Astrocyte of the cerebellum (primary cell): ENCODE results near the gene AMPD1.

Source experiments
- DNase-seq: peaks from one replicate; pipeline ENCODE4 v3.0.0-alpha.2; 2011; ENCODE audit warnings: low read depth
- H3K4me3 ChIP-seq: 2 replicates; pipeline ENCODE4 v1.5.1; 2011; ENCODE audit warnings: mild to moderate bottlenecking, low read depth, low read length, moderate library complexity
- CTCF ChIP-seq: IDR thresholded peaks from 2 replicates; pipeline ENCODE4 v1.5.1; 2012; ENCODE audit warnings: low read length, low read depth, moderate library complexity, mild to moderate bottlenecking; ENCODE audit errors: missing control alignments
- in situ Hi-C: cut with HindIII; loops from 2 replicates; pipeline ENCODE4 v1.10.0; 2017; ENCODE audit warnings: low sequenced_read_pairs

Gene AMPD1

GRCh38 chr1:114702737-114703136, 7.4 kb upstream of the AMPD1 start:
- DNase-seq = no peak
- no peak for TF ChIP-seq CTCF
- in situ Hi-C loops = no loop called here

GRCh38 chr1:114701931-114702330, 6.6 kb upstream of the AMPD1 start:
- no peak overlapping the region for H3K4me3 ChIP-seq
- in situ Hi-C loops = no loop called here
- TF ChIP-seq CTCF = no peak
- no peak for DNase-seq

More at GRCh38 chr1:114702737-114703136, 7.4 kb upstream of the AMPD1 start:
- no peak overlapping the region for H3K4me3 ChIP-seq

- in situ Hi-C loops = no loop called here
- no peak overlapping the region for H3K4me3 ChIP-seq
- no peak for TF ChIP-seq CTCF
- DNase-seq = peak; percentile 29
Measured at GRCh38 chr1:114700036-114700600, 4.8 kb upstream of the AMPD1 start.

- DNase-seq = no peak
- H3K4me3 ChIP-seq = no peak overlapping the region
- in situ Hi-C loops = no loop called here
- TF ChIP-seq CTCF = no peak
Measured at GRCh38 chr1:114696810-114697209, 1.5 kb upstream of the AMPD1 start.

- no peak overlapping the region for H3K4me3 ChIP-seq
- no peak for DNase-seq
- in situ Hi-C loops = no loop called here
- TF ChIP-seq CTCF = no peak
Measured at GRCh38 chr1:114694540-114695310, 621 bp downstream of the AMPD1 start.

- in situ Hi-C loops = no loop called here
- H3K4me3 ChIP-seq = no peak overlapping the region
- no peak for TF ChIP-seq CTCF
- no peak for DNase-seq
Measured at GRCh38 chr1:114692947-114693346, 2.4 kb downstream of the AMPD1 start.
